ENCODE data around the gene NBPF3. TPM values are rescaled to one million over a fixed set of nuclear protein-coding genes. Genes with fewer than 3 reads are reported as not detected.
A peak's percentile ranks its signal among the peaks of the same experiment; 100 is the strongest.

The NBPF3 gene
- total RNA-seq, 3 donors from 2014 or later = 3.4 to 7.9 (median 6.4) TPM

- intact Hi-C loops (cut with DNase I, micrococcal nuclease) = loop anchor here in 1 of 2 donors (10.0 kb wide), 1 partner anchor 145 kb away; no protein-coding TSS in a partner anchor
- Histone ChIP-seq H3K4me3 (no peak within 1 kb of the TSS), H3K9me3 (no peaks in the 10 kb centered on the region), H3K36me3 (ENCODE audit: low read depth) (no peaks in the 10 kb centered on the region), H3K4me1 (ENCODE audit: low read depth) (peaks cover 4% of the 10 kb centered on the region)
- peak; percentile 1 for TF ChIP-seq CTCF (IDR thresholded peaks at IDR 0.05)
- DNase-seq = no peak
- ATAC-seq = no peak
Observed at GRCh38 chr1:21509351-21510112, 69.6 kb downstream of the NBPF3 start, which contains the start of gene ALPL. Gene ALPL (plus strand): TSS chr1:21509423. CDS start chr1:21554082, 44,659 bp downstream.

DNA sequence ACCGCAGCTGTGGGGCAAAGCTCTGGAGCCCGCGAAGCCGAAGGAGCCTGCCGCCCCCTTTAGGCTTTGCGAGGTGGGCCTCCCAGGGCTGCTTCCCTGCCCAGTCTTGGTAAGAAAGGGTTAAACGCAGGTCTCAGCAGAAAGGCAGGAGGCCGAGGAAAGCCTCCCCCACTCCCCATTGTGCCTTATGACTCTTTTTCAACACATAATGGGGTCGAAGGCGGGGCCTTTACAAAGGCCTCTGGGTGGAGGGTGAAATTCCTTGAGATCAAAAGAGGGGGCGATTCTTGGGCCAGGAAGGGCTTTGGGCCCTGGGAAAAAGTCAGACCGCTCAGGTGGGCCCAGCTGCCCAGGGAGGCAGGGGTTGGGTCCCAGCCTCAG lies 70.2 kb downstream of the NBPF3 start:
- no peak for TF ChIP-seq CTCF (IDR thresholded peaks at IDR 0.05)

GRCh38 chr1:21510885-21511578 lies 71.1 kb downstream of the NBPF3 start:
- DNase-seq (no peak), ATAC-seq (no peak)
- Histone ChIP-seq H3K36me3 (ENCODE audit: low read depth) (no peaks in the 10 kb centered on the region), H3K4me3 (no peak overlapping the region), H3K4me1 (ENCODE audit: low read depth) (peaks cover 4% of the 10 kb centered on the region), H3K9me3 (no peaks in the 10 kb centered on the region)
- no peak for TF ChIP-seq CTCF (IDR thresholded peaks at IDR 0.05)
- intact Hi-C loops (cut with DNase I, micrococcal nuclease) = loop anchor here in 1 of 2 donors (10.0 kb wide), 1 partner anchor 144 kb away; no protein-coding TSS in a partner anchor

More for the DNA sequence above, 70.2 kb downstream of the NBPF3 start:
- intact Hi-C loops (cut with DNase I, micrococcal nuclease) = loop anchor here in 1 of 2 donors (10.0 kb wide), 1 partner anchor 145 kb away; no protein-coding TSS in a partner anchor
- H3K9me3 ChIP-seq = no peaks in the 10 kb centered on the region
- ATAC-seq (no peak), DNase-seq (no peak)
- peaks cover 4% of the 10 kb centered on the region for H3K4me1 ChIP-seq (ENCODE audit: low read depth)
- H3K4me3 ChIP-seq = no peak overlapping the region
- H3K36me3 ChIP-seq (ENCODE audit: low read depth) = no peaks in the 10 kb centered on the region

- TF ChIP-seq CTCF (IDR thresholded peaks at IDR 0.05) = no peak
- peak; percentile 13 for ATAC-seq
- no peak overlapping the region for H3K4me3 ChIP-seq
- peaks cover 7% of the 10 kb centered on the region for H3K4me1 ChIP-seq (ENCODE audit: low read depth)
- no peaks in the 10 kb centered on the region for H3K9me3 ChIP-seq
- intact Hi-C loops (cut with DNase I, micrococcal nuclease) = loop anchor here in 1 of 2 donors (10.0 kb wide), 1 partner anchor 143 kb away; no protein-coding TSS in a partner anchor
- peak; percentile 38 to 70 (median 54) for DNase-seq
- H3K36me3 ChIP-seq (ENCODE audit: low read depth) = no peaks in the 10 kb centered on the region
Observed at GRCh38 chr1:21511579-21512522, 71.9 kb downstream of the NBPF3 start.

DNA sequence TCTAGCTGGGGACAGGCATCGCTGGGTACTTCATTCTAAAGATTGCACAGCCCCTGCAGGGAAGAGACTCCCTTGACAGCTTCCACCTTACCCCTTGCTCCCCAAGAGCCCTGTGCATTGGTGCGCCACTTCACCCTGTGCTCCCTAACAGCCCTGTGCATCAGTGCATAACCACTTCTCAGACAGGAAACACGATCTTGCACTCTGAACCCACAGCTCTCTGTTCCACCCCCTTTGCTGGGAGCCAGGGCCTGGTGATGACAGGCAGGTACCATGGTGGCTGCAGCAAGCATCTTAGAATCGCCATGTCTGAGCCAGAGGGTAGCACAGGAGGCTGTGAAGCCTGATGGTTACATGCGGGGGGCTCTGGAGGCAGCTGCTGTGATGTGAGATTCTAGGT lies 74.3 kb downstream of the NBPF3 start:
- H3K9me3 ChIP-seq = no peaks in the 10 kb centered on the region
- intact Hi-C loops (cut with DNase I, micrococcal nuclease) = loop anchor here in 1 of 2 donors (10.0 kb wide), 1 partner anchor 141 kb away; no protein-coding TSS in a partner anchor
- ATAC-seq (no peak), DNase-seq (no peak)
- no peaks in the 10 kb centered on the region for H3K36me3 ChIP-seq (ENCODE audit: low read depth)
- no peak overlapping the region for H3K4me3 ChIP-seq
- no peak for TF ChIP-seq CTCF (IDR thresholded peaks at IDR 0.05)
- H3K4me1 ChIP-seq (ENCODE audit: low read depth) = peaks cover 3% of the 10 kb centered on the region

Measured in mucosa of descending colon (tissue), 3 donors.